CD4-positive, alpha-beta T cell treated with Interleukin-17A for 1 hour (primary cell): Measurements from ENCODE around the gene CAPS.
"Not testable (repeated sequence)": the region's sequence is repeated elsewhere in the genome, so short reads cannot be mapped to it uniquely, and the experiment has no call there.

Experiments used
- DNase-seq: peaks from one replicate; pipeline ENCODE4 v3.0.0-alpha.2; 2020

CAPS gene

GRCh38 chr19:5913739-5914357, at the start of gene CAPS:
CAPS (plus strand) TSS chr19:5914254; CDS start chr19:5914407, 153 bp downstream.
- DNase-seq, result no peak

GRCh38 chr19:5864725-5865486, 49.1 kb upstream of the CAPS start:
- DNase-seq, result no peak

- peak; percentile 14 for DNase-seq
Measured at GRCh38 chr19:5865772-5866171, 48.3 kb upstream of the CAPS start.

- no peak for DNase-seq
Measured at GRCh38 chr19:5867201-5868136, 46.6 kb upstream of the CAPS start.

GRCh38 chr19:5870986-5871394, 43.1 kb upstream of the CAPS start:
- no peak for DNase-seq

- no peak for DNase-seq
Measured at GRCh38 chr19:5873617-5874199, 40.3 kb upstream of the CAPS start.

- DNase-seq, result not testable (repeated sequence)
Measured at GRCh38 chr19:5874496-5874895, 39.6 kb upstream of the CAPS start.

- DNase-seq, result no peak
Measured at GRCh38 chr19:5877427-5877826, 36.6 kb upstream of the CAPS start.

GRCh38 chr19:5877882-5878281, 36.2 kb upstream of the CAPS start:
- DNase-seq, result no peak

- DNase-seq, result no peak
Measured at GRCh38 chr19:5880196-5880595, 33.9 kb upstream of the CAPS start.

GRCh38 chr19:5880604-5881078, 33.4 kb upstream of the CAPS start:
- DNase-seq, result no peak

GRCh38 chr19:5881543-5882299, 32.3 kb upstream of the CAPS start:
- no peak for DNase-seq

- no peak for DNase-seq
Measured at GRCh38 chr19:5882421-5882968, 31.6 kb upstream of the CAPS start.

- not testable (repeated sequence) for DNase-seq
Measured at GRCh38 chr19:5883157-5883873, 30.7 kb upstream of the CAPS start.

- not testable (repeated sequence) for DNase-seq
Measured at GRCh38 chr19:5884065-5884811, 29.8 kb upstream of the CAPS start.

- DNase-seq, result no peak
Measured at GRCh38 chr19:5889288-5889971, 24.6 kb upstream of the CAPS start.

- no peak for DNase-seq
Measured at GRCh38 chr19:5890099-5890498, 24.0 kb upstream of the CAPS start.

GRCh38 chr19:5891572-5891937, 22.5 kb upstream of the CAPS start:
- no peak for DNase-seq

- no peak for DNase-seq
Measured at GRCh38 chr19:5891938-5892771, 21.9 kb upstream of the CAPS start.
